NCI-H1436 (cell line): ENCODE results near the gene KRT78.

Source experiments
- DNase-seq: peaks from one replicate; lab custom pipeline; 2025; lab: John Stamatoyannopoulos, UW

KRT78 gene

GRCh38 chr12:52824741-52825410 lies 23.9 kb downstream of the KRT78 start:
- no peak for DNase-seq

GRCh38 chr12:52823761-52824450 lies 24.9 kb downstream of the KRT78 start:
- DNase-seq = no peak

- no peak for DNase-seq
These were observed 25.9 kb downstream of the KRT78 start for GRCh38 chr12:52822771-52823510.

DNA sequence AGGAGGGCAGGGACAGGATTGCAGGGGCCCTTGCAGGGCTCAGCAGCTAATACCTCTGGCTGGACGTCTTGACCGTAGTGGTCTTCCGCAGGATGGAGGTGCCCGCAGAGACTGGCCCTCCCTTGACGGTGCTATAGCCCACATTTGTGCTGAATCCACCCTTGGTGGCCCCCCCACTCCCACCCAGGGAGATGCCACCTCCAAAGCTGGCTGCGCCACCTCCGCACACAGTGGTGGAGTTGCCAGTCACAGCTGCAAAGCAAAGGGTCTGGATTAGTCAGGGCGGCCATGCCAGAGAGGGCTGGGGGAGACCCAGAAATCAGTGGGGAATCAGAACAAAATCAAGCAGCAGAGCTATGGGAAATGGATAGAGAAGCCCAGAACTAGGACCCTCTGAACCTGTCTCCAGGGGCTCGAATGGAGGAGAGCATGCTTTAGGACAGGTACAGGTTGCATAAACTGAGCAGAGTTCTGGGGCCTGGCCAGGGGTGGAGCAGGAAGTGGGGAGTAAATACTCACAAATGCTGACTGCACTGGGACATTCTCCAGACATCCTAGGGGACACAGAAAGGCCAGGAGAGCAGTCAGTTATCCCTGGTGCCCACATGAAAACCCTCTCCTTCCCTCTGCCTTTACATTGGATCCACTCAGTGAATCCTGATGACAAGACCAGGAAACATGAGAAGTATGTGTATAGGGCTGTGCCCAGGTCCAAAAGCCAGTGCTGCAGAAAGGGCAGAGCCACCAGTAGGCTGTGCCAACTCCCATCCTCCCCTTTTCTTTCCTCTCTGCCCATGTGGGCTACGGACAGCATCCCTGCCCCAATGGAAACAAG lies 26.8 kb downstream of the KRT78 start:
- DNase-seq = no peak

DNA sequence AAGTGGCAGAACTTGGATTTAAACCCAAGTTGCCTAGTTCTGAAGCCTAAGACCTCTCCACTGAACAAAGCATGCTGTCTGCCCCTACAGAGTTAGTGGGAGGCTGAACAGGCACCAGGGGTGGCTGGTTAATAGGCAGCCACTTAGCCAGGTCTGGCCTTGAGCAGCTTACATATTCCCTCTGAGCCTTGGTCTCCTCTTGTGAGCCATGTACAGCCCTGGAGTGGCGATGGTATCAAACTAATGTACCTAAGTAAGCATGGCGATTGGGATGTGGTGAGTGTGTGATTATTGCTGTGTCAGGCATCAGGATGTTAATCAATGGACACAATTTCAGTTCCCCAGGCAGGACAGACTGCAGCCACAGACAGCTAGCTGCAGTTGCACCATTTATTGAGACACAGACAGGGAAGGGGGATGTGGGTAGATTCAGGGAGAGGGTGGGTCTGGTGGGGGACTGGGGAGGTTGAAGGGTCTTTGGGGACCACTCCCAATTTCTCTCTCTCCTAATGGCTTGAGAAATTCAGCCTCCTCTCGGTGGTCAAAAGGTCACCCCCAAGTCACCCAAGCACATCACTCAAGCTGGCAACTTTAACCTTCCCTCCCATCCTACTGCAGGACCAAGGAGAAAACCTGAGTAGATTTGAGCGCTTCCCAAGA lies 27.6 kb downstream of the KRT78 start:
- DNase-seq = no peak

DNA sequence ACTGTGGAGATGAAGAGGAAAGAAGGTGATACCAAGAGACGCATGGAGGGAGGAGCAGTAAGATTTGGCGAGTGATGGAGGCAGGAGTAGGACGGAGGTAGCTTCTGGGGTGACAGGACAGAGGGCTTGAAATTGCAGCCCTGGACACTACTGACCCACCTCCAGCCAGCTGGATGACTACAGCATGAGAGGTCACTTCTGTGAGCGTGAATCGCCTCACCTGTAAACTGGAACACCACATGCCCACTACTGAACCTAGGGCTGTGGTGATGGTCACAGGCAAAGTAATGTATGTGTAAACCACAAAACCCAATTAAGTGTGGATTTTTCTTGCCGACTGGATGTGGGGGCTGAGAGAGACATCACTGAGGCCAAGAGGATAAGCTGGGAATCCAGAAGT lies 28.3 kb downstream of the KRT78 start:
- DNase-seq = no peak

GRCh38 chr12:52819731-52820510 lies 28.9 kb downstream of the KRT78 start:
- DNase-seq = no peak

- DNase-seq = no peak
These were observed 29.8 kb downstream of the KRT78 start for GRCh38 chr12:52818887-52819420.

DNA sequence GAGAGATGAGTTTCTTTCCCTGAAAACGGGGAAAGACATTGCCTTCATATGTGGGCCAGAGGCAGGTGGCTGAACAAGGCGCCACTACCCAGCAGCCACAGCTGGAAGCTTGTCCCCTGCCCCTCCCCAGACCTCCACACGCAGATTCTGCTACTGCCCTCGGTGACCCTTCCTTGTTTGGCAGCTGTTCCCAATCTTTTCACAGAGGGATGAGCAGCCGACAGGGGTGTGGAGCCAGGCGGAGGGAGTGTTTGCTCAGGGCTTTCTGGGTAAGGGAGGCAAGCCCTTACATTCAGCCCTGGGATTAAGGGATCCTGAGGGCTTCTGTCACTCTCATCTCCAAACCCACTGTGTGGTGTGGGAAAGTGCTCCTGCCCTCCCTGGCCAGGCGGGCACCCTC lies 30.4 kb downstream of the KRT78 start:
- DNase-seq = no peak

DNA sequence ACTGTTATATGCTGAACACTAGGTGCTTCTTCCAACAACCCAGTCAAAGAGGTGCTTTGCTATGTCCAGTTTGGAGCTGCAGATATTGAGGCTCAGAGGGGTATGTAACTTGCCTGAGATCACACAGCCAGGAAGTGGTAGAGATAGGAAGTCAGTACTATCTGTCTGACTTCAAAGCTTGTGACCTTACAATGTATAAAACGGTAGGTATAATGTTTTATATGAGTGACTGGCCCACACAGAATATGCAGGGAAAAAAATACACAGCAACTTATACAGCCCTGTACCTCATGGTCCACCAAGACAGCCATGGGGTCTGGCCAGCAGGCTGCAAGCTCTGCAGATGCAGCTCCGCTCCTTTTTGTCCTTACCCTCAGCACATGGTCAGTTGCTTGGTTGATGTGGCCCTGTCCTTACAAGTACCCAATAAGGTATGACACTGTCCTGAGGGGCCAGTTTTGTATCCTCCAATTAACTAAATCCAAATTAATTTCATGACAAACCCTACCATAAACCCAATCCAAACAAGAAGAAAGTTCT lies 31.0 kb downstream of the KRT78 start:
- DNase-seq = no peak

GRCh38 chr12:52817003-52817698 lies 31.6 kb downstream of the KRT78 start:
- DNase-seq = no peak

DNA sequence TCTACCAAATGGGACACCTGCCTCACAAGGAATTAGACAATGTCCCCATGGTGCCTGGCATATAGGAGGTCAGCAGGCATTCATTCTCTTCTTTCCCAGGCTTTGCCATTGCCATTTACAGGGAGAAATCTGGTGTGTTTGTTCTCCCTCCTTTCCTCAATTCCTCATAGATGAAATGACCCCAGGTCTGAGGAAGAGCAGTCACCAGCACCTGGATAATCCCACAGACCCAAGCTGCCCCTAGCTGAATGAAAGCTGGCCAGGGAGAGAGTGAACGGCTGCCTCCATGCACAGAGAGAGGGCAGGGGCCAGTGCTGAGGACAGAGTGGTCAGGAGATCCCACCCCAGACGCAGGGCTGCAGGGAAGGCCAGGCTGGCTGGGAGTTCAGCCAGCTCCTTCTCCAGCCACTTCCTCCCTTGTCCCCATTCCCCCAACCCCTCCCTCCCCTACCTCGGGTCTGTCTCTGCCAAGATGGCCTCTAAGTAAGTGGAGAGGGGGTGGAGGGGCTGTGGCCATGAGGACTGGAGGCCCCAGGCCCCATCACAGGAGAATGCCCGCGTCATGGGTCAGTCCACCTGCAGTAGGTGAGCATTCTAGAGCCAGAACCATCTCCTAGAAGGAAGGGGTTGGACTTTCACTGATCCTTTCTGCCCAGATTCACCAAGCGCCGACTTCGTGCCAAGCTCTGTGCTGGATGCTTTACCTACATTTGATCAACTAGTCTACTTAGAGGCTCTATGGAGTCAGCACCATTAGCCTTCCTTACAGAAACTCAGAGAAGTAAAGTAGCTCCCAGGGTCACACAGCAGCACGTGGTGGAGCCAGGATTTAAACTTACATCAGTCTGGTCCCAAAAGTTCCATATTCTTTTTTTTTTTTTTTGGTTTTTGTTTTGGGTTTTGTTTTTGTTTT lies 32.9 kb downstream of the KRT78 start:
- no peak for DNase-seq

GRCh38 chr12:52815161-52815560 lies 33.6 kb downstream of the KRT78 start:
- DNase-seq = no peak

DNA sequence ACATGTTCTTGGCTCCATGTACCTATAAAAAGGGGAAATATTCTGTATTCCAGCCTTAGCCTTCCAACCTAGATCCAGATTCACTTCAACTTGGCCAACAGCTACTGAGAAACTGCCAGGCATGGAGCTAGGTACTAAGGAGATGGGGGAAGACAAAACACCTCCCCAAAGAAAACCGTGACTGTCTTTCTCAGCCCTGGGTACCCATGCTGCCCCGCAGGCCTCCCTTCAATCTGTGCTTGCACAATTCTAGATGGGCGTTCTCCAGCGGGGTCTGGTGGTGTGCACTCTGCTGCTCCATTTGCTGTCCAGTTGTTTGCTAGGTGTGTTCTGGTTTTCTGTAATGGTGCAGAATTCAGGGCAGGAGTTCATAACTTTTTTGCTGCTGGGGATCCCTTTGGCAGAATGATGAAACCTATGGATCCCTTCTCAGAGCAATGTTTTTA lies 34.1 kb downstream of the KRT78 start:
- no peak for DNase-seq

DNA sequence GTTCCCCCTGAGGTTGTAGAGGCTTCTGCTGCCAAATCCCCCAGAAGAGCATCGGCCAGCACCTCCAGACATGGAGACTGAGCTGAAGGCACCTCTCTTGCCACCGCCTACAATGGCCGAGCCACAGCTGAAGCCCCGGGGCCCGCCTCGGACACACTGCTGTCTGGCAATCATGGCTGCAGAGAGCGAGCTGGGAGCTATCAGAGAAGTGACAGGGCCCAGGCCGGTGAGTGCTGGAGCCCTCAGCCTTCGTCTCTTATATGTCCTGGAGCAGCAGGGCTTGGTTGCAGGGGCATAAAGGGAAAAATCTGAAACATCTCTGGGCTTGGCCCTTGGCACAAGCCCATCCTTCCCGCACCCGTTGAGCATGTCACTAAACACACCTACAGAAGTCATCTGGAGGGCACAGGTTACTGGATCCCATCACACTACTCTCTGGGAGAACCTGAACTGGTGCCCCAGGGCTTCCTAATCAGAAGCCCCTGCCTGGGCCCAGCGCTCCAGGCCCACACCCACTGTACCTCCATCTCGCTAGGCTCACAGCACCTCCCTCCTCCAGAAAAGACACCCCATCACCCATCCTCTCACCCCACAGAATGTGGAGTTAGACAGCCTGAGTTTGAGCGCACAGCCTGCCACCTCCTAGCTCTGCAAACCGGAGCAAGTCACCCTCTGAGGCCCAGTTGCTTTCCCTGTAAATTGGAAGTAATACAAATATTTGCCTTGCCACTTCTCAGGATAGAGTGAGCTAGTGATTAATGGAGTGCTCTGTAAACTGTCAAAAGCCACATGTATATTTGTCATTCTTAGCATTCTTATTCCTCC lies 34.7 kb downstream of the KRT78 start, which contains the start of gene KRT4:
KRT4 (minus strand) TSS at position 232 of the 825 bp plus-strand sequence; CDS start at position 174, 58 bp downstream.
- no peak for DNase-seq

- no peak for DNase-seq
These were observed 35.5 kb downstream of the KRT78 start for GRCh38 chr12:52813203-52813819.

DNA sequence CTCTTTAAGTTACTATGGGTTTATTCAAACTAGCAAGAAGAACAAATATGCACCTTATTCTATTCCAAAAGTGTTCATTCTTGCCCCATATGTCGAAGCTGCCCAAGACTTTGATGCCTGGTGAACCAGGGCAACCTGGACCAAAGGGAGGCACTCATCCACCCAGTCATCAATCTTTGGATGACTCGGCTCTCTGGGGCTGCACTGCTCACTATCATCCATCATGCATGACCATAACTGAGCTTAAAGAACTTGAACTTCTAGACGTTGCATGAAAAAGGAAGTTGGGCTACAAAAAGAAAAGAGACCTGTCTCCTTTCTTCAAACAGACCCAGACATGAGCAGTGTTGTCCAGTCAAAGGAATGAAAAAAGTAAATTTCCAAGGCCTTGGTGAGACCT lies 36.0 kb downstream of the KRT78 start:
- no peak for DNase-seq
